Activated CD4-positive, alpha-beta T cell treated with anti-CD3 and anti-CD28 coated beads, Interleukin-2, amount 10 ng/mL, durations not matched to agents 7 days and 5 days (primary cell): ENCODE measurements around the gene KRTAP6-3. TPM values are rescaled to one million over a fixed set of nuclear protein-coding genes. Genes with fewer than 3 reads are reported as not detected.

Source experiments
- CTCF ChIA-PET: fragments of 350-600 bp; sonication (Branson Sonifier 250); formaldehyde crosslinking; loops from one replicate; lab custom pipeline; 2021; ENCODE audit warnings: antibody characterized with exemption; lab: Charles Lee
- POLR2A ChIA-PET: fragments of 350-600 bp; sonication (Branson Sonifier 250); formaldehyde crosslinking; loops from one replicate; lab custom pipeline; 2021; ENCODE audit warnings: antibody characterized with exemption; lab: Charles Lee
- DNase-seq: peaks from one replicate; pipeline ENCODE4 v3.0.0-alpha.2; 2020
- H3K27ac Mint-ChIP-seq: one replicate; pipeline ENCODE4 v1.8.0; 2021; ENCODE audit warnings: mild to moderate bottlenecking, moderate library complexity, mixed read lengths
- H3K27me3 Mint-ChIP-seq: one replicate; pipeline ENCODE4 v1.8.0; 2021; ENCODE audit warnings: mixed read lengths
- H3K36me3 Mint-ChIP-seq: one replicate; pipeline ENCODE4 v1.8.0; 2021; ENCODE audit warnings: low read depth, mixed read lengths
- H3K4me1 Mint-ChIP-seq: one replicate; pipeline ENCODE4 v1.8.0; 2021; ENCODE audit warnings: mixed read lengths
- H3K4me3 Mint-ChIP-seq: one replicate; pipeline ENCODE4 v1.8.0; 2021; ENCODE audit warnings: mild to moderate bottlenecking, moderate library complexity, mixed read lengths
- H3K9me3 Mint-ChIP-seq: one replicate; pipeline ENCODE4 v1.8.0; 2021; ENCODE audit warnings: mixed read lengths
- total RNA-seq, 2 experiments: library from RNA; stranded (reverse); gene quantifications; one replicate each; pipeline ENCODE4 v1.2.3, GENCODE V29; 2021

Gene KRTAP6-3
- total RNA-seq, result not detected

- H3K36me3 Mint-ChIP-seq, result no peaks in the 10 kb centered on the region
- H3K4me3 Mint-ChIP-seq, result no peak within 1 kb of the TSS
- POLR2A ChIA-PET, result no interaction called here
- H3K27ac Mint-ChIP-seq, result no peak within 1 kb of the TSS
- no peaks in the 10 kb centered on the region for H3K9me3 Mint-ChIP-seq
- no peak for DNase-seq
- H3K27me3 Mint-ChIP-seq, result no peaks in the 10 kb centered on the region
- CTCF ChIA-PET, result no interaction called here
- H3K4me1 Mint-ChIP-seq, result no peaks in the 10 kb centered on the region
Observed at GRCh38 chr21:30592140-30592539, at the start of gene KRTAP6-3. Gene KRTAP6-3, plus strand, starts transcription at chr21:30592440. Its CDS starts 6 bp downstream, at chr21:30592446.

- DNase-seq, result no peak
- ChIA-PET CTCF (no interaction called here), POLR2A (no interaction called here)
- H3K9me3 Mint-ChIP-seq, result peaks cover 6% of the 10 kb centered on the region
- H3K4me1 Mint-ChIP-seq, result no peaks in the 10 kb centered on the region
- no peaks in the 10 kb centered on the region for H3K36me3 Mint-ChIP-seq
- no peaks in the 10 kb centered on the region for H3K27me3 Mint-ChIP-seq
- H3K27ac Mint-ChIP-seq, result no peak overlapping the region
- H3K4me3 Mint-ChIP-seq, result no peak overlapping the region
Observed at GRCh38 chr21:30552782-30553181, 39.5 kb upstream of the KRTAP6-3 start.

GRCh38 chr21:30555095-30555494, 37.1 kb upstream of the KRTAP6-3 start:
- no peaks in the 10 kb centered on the region for H3K4me1 Mint-ChIP-seq
- ChIA-PET POLR2A (no interaction called here), CTCF (no interaction called here)
- no peak overlapping the region for H3K27ac Mint-ChIP-seq
- no peak overlapping the region for H3K4me3 Mint-ChIP-seq
- H3K9me3 Mint-ChIP-seq, result peaks cover 5% of the 10 kb centered on the region
- H3K27me3 Mint-ChIP-seq, result no peaks in the 10 kb centered on the region
- no peak for DNase-seq
- H3K36me3 Mint-ChIP-seq, result no peaks in the 10 kb centered on the region

- Mint-ChIP-seq H3K9me3 (no peaks in the 10 kb centered on the region), H3K4me1 (no peaks in the 10 kb centered on the region), H3K27me3 (no peaks in the 10 kb centered on the region), H3K27ac (no peak within 1 kb of the TSS), H3K4me3 (no peak within 1 kb of the TSS), H3K36me3 (no peaks in the 10 kb centered on the region)
- POLR2A ChIA-PET, result no interaction called here
- DNase-seq, result no peak
- CTCF ChIA-PET, result no interaction called here
Observed at GRCh38 chr21:30561264-30561895, 30.9 kb upstream of the KRTAP6-3 start, which contains the start of gene KRTAP19-7. Gene KRTAP19-7, minus strand, starts transcription at chr21:30561314. Its CDS starts 25 bp downstream, at chr21:30561289.

- no peak for DNase-seq
- POLR2A ChIA-PET, result no interaction called here
- Mint-ChIP-seq H3K4me3 (no peak overlapping the region), H3K27me3 (no peaks in the 10 kb centered on the region), H3K9me3 (no peaks in the 10 kb centered on the region), H3K27ac (no peak overlapping the region), H3K36me3 (no peaks in the 10 kb centered on the region), H3K4me1 (no peaks in the 10 kb centered on the region)
- CTCF ChIA-PET, result no interaction called here
Observed at GRCh38 chr21:30561957-30562356, 30.3 kb upstream of the KRTAP6-3 start.

GRCh38 chr21:30563072-30563471, 29.2 kb upstream of the KRTAP6-3 start:
- H3K4me3 Mint-ChIP-seq, result no peak overlapping the region
- no peaks in the 10 kb centered on the region for H3K4me1 Mint-ChIP-seq
- H3K36me3 Mint-ChIP-seq, result no peaks in the 10 kb centered on the region
- POLR2A ChIA-PET, result no interaction called here
- H3K27ac Mint-ChIP-seq, result no peak overlapping the region
- DNase-seq, result no peak
- CTCF ChIA-PET, result no interaction called here
- no peaks in the 10 kb centered on the region for H3K9me3 Mint-ChIP-seq
- H3K27me3 Mint-ChIP-seq, result no peaks in the 10 kb centered on the region

- Mint-ChIP-seq H3K27me3 (no peaks in the 10 kb centered on the region), H3K4me3 (no peak overlapping the region), H3K4me1 (no peaks in the 10 kb centered on the region), H3K27ac (no peak overlapping the region), H3K36me3 (no peaks in the 10 kb centered on the region), H3K9me3 (no peaks in the 10 kb centered on the region)
- DNase-seq, result no peak
- ChIA-PET POLR2A (no interaction called here), CTCF (no interaction called here)
Observed at GRCh38 chr21:30563630-30564029, 28.6 kb upstream of the KRTAP6-3 start.

- Mint-ChIP-seq H3K9me3 (no peaks in the 10 kb centered on the region), H3K27me3 (no peaks in the 10 kb centered on the region)
- CTCF ChIA-PET, result no interaction called here
Observed at GRCh38 chr21:30567617-30568016, 24.6 kb upstream of the KRTAP6-3 start.

GRCh38 chr21:30577766-30578165, 14.5 kb upstream of the KRTAP6-3 start:
- peaks cover 2% of the 10 kb centered on the region for H3K27me3 Mint-ChIP-seq
- H3K4me3 Mint-ChIP-seq, result no peak overlapping the region
- ChIA-PET POLR2A (no interaction called here), CTCF (no interaction called here)
- no peak for DNase-seq
- H3K27ac Mint-ChIP-seq, result no peak overlapping the region
- no peaks in the 10 kb centered on the region for H3K4me1 Mint-ChIP-seq
- no peaks in the 10 kb centered on the region for H3K36me3 Mint-ChIP-seq
- no peaks in the 10 kb centered on the region for H3K9me3 Mint-ChIP-seq

More at GRCh38 chr21:30567617-30568016, 24.6 kb upstream of the KRTAP6-3 start:
- POLR2A ChIA-PET, result no interaction called here
- Mint-ChIP-seq H3K4me3 (no peak overlapping the region), H3K27ac (no peak overlapping the region), H3K36me3 (no peaks in the 10 kb centered on the region), H3K4me1 (no peaks in the 10 kb centered on the region)
- DNase-seq, result no peak

GRCh38 chr21:30579346-30579745, 12.9 kb upstream of the KRTAP6-3 start:
- Mint-ChIP-seq H3K9me3 (no peaks in the 10 kb centered on the region), H3K4me1 (no peaks in the 10 kb centered on the region), H3K27ac (no peak overlapping the region), H3K4me3 (no peak overlapping the region), H3K36me3 (no peaks in the 10 kb centered on the region), H3K27me3 (peaks cover 2% of the 10 kb centered on the region)
- ChIA-PET POLR2A (no interaction called here), CTCF (no interaction called here)
- DNase-seq, result no peak

- H3K9me3 Mint-ChIP-seq, result no peaks in the 10 kb centered on the region
- H3K4me1 Mint-ChIP-seq, result no peaks in the 10 kb centered on the region
- no peak overlapping the region for H3K4me3 Mint-ChIP-seq
- no peak for DNase-seq
- H3K27me3 Mint-ChIP-seq, result peaks cover 2% of the 10 kb centered on the region
- ChIA-PET POLR2A (no interaction called here), CTCF (no interaction called here)
- no peaks in the 10 kb centered on the region for H3K36me3 Mint-ChIP-seq
- H3K27ac Mint-ChIP-seq, result no peak overlapping the region
Observed at GRCh38 chr21:30580132-30580531, 12.1 kb upstream of the KRTAP6-3 start.

- Mint-ChIP-seq H3K9me3 (no peaks in the 10 kb centered on the region), H3K36me3 (no peaks in the 10 kb centered on the region), H3K27ac (no peak overlapping the region), H3K4me3 (no peak overlapping the region), H3K27me3 (peaks cover 2% of the 10 kb centered on the region), H3K4me1 (no peaks in the 10 kb centered on the region)
- POLR2A ChIA-PET, result no interaction called here
- CTCF ChIA-PET, result no interaction called here
- no peak for DNase-seq
Observed at GRCh38 chr21:30582870-30583269, 9.4 kb upstream of the KRTAP6-3 start.

GRCh38 chr21:30590297-30590696, 1.9 kb upstream of the KRTAP6-3 start, which contains the start of gene KRTAP22-2:
Gene KRTAP22-2, minus strand, starts transcription at chr21:30590397.
- Mint-ChIP-seq H3K27ac (no peak within 1 kb of the TSS), H3K36me3 (no peaks in the 10 kb centered on the region), H3K4me1 (no peaks in the 10 kb centered on the region), H3K4me3 (no peak within 1 kb of the TSS), H3K9me3 (no peaks in the 10 kb centered on the region), H3K27me3 (no peaks in the 10 kb centered on the region)
- DNase-seq, result no peak
- POLR2A ChIA-PET, result interaction anchor here (0.7 kb wide), 1 partner anchor 58 kb away, joined by 3 read pairs; no protein-coding TSS in a partner anchor
- CTCF ChIA-PET, result no interaction called here

- no peaks in the 10 kb centered on the region for H3K27me3 Mint-ChIP-seq
- no peak within 1 kb of the TSS for H3K4me3 Mint-ChIP-seq
- H3K4me1 Mint-ChIP-seq, result no peaks in the 10 kb centered on the region
- no peak for DNase-seq
- ChIA-PET POLR2A (no interaction called here), CTCF (no interaction called here)
- no peaks in the 10 kb centered on the region for H3K36me3 Mint-ChIP-seq
- no peak within 1 kb of the TSS for H3K27ac Mint-ChIP-seq
- H3K9me3 Mint-ChIP-seq, result no peaks in the 10 kb centered on the region
Observed at GRCh38 chr21:30598802-30599201, 6.6 kb downstream of the KRTAP6-3 start, which contains the start of gene KRTAP6-2. Gene KRTAP6-2, minus strand, starts transcription at chr21:30598902. Its CDS starts 28 bp downstream, at chr21:30598874.
